ENCODE measurements around the gene STRIP1.

GRCh38 chr1:109996476-109996875, 37.9 kb upstream of the STRIP1 start:
- TF ChIP-seq CTCF (conservative IDR thresholded peaks at IDR 0.05 in 1 of 2, IDR thresholded peaks at IDR 0.05 in 1 of 2; ENCODE audit: extremely low read depth in 1 of 2, insufficient read depth in 1 of 2, low read depth in 1 of 2, low read length in 2 of 2) (no peak), EZH2 (IDR thresholded peaks at IDR 0.05; ENCODE audit: borderline replicate concordance, low read length) (no peak)
